Suprapubic skin (tissue), 4 donors: Measurements from ENCODE around the gene DMXL1.

Source experiments
- EP300 ChIP-seq: sonication (generic); formaldehyde crosslinking; IDR thresholded peaks from one replicate; pipeline ENCODE4 v1.6.1; 2017; ENCODE audit warnings: antibody characterized with exemption
- POLR2AphosphoS5 ChIP-seq, 3 donors: sonication (generic); formaldehyde crosslinking; IDR thresholded peaks; one replicate each; pipeline ENCODE4 v1.6.1; 2017; ENCODE audit warnings: antibody characterized with exemption in 3 of 3
- TF ChIP-seq, protein P1 (sequence below), 2 donors: fragments of 200-600 bp in 1 of 2; fragments of 450-650 bp in 1 of 2; sonication (generic) in 1 of 2; IDR thresholded peaks; one replicate each; pipeline ENCODE4 v1.5.1; 2016 to 2019; ENCODE audit warnings: antibody characterized with exemption in 2 of 2, mild to moderate bottlenecking in 1 of 2, moderate library complexity in 1 of 2

DNA sequence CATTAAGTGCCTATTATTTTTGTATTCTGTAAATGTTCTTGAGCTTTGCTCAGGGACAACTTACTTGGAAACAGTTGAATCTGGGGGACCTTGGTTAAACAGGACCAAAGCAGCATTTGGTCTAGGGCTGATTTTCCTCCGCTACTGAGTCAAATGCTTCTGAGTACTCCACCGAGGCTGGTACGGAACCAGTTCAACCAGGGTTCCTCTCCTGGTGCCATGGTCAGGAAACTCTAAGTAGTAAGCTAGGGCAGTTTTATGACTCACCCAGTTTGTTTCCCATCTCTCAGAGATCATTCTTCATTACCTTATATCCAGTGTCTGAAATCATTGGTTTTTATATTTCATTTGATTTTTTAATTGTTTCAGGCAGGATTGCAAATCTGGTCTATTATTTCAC, 173.0 kb downstream of the DMXL1 start:
- no peak for TF ChIP-seq POLR2AphosphoS5 (IDR thresholded peaks at IDR 0.05)
- TF ChIP-seq, protein P1, sequence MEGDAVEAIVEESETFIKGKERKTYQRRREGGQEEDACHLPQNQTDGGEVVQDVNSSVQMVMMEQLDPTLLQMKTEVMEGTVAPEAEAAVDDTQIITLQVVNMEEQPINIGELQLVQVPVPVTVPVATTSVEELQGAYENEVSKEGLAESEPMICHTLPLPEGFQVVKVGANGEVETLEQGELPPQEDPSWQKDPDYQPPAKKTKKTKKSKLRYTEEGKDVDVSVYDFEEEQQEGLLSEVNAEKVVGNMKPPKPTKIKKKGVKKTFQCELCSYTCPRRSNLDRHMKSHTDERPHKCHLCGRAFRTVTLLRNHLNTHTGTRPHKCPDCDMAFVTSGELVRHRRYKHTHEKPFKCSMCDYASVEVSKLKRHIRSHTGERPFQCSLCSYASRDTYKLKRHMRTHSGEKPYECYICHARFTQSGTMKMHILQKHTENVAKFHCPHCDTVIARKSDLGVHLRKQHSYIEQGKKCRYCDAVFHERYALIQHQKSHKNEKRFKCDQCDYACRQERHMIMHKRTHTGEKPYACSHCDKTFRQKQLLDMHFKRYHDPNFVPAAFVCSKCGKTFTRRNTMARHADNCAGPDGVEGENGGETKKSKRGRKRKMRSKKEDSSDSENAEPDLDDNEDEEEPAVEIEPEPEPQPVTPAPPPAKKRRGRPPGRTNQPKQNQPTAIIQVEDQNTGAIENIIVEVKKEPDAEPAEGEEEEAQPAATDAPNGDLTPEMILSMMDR (IDR thresholded peaks at IDR 0.05) = no peak
- TF ChIP-seq EP300 = no peak
